K562 (cell line): ENCODE results near the gene CREB3L1. TPM values are rescaled to one million over a fixed set of nuclear protein-coding genes. Genes with fewer than 3 reads are reported as not detected.

Experiments
- AFF1 ChIP-seq, 2 experiments: fragments of 450-650 bp; IDR thresholded peaks; 2 replicates each; pipeline ENCODE4 v1.6.1; 2018; ENCODE audit warnings: mild to moderate bottlenecking in 2 of 2, low read depth in 1 of 2; ENCODE audit not compliant: partially characterized antibody in 2 of 2
- CHD1 ChIP-seq: fragments of 200-600 bp; sonication (generic); IDR thresholded peaks from one replicate; pipeline ENCODE4 v1.6.1; 2012; ENCODE audit warnings: mild to moderate bottlenecking, moderate library complexity, low read length, inconsistent platforms
- DMBX1 ChIP-seq: fragments of 250-450 bp; sonication (Bioruptor Pico); IDR thresholded peaks from 2 replicates; pipeline ENCODE4 v1.8.0; 2022; ENCODE audit warnings: inconsistent platforms, mild to moderate bottlenecking, moderate library complexity, borderline replicate concordance
- EGR1 ChIP-seq: fragments of 450-650 bp; conservative IDR thresholded peaks from 2 replicates; pipeline ENCODE4 v1.6.1; 2017; ENCODE audit warnings: mild to moderate bottlenecking
- ESRRA ChIP-seq: fragments of 450-650 bp; IDR thresholded peaks from 2 replicates; pipeline ENCODE4 v1.6.1; 2014; ENCODE audit warnings: low read depth, mild to moderate bottlenecking, moderate library complexity, borderline replicate concordance
- ETV1 ChIP-seq: fragments of 450-650 bp; conservative IDR thresholded peaks from 2 replicates; pipeline ENCODE4 v1.6.1; 2016; ENCODE audit warnings: missing genetic modification characterization, control low read depth, low read depth, missing compliant biosample characterization
- GATAD2A ChIP-seq: fragments of 450-650 bp; IDR thresholded peaks from 2 replicates; pipeline ENCODE4 v1.6.1; 2017
- HDAC1 ChIP-seq, 2 experiments: fragments of 450-650 bp; IDR thresholded peaks; 2 replicates each; pipeline ENCODE4 v1.6.1; 2016 to 2017; ENCODE audit warnings: inconsistent platforms in 1 of 2, mild to moderate bottlenecking in 1 of 2, moderate library complexity in 1 of 2
- ILF3 ChIP-seq: fragments of 450-650 bp; IDR thresholded peaks from 2 replicates; pipeline ENCODE4 v1.6.1; 2018; ENCODE audit warnings: antibody characterized with exemption, mild to moderate bottlenecking, moderate library complexity, borderline replicate concordance
- MAZ ChIP-seq, 2 experiments: fragments of 450-650 bp in 1 of 2; sonication (generic) in 1 of 2; formaldehyde crosslinking; IDR thresholded peaks in 1 of 2; conservative IDR thresholded peaks in 1 of 2; 2 replicates each; pipeline versions ENCODE4 v1.4.0 to v1.5.0; 2020; ENCODE audit warnings: mild to moderate bottlenecking in 1 of 2, missing genetic modification reagents in 1 of 2
- MECOM ChIP-seq: fragments of 250-450 bp; sonication (Bioruptor Pico); IDR thresholded peaks from 2 replicates; pipeline ENCODE4 v1.8.0; 2022; ENCODE audit warnings: inconsistent platforms
- MTA1 ChIP-seq: fragments of 450-650 bp; IDR thresholded peaks from 2 replicates; pipeline ENCODE4 v1.6.1; 2017; ENCODE audit warnings: borderline replicate concordance
- POLR3G ChIP-seq: IDR thresholded peaks from 2 replicates; pipeline ENCODE4 v1.6.1; 2011; ENCODE audit not compliant: insufficient read length, insufficient replicate concordance; ENCODE audit errors: extremely low read depth
- PYGO2 ChIP-seq: fragments of 450-650 bp; IDR thresholded peaks from 2 replicates; pipeline ENCODE4 v1.6.1; 2016; ENCODE audit warnings: mild to moderate bottlenecking, missing genetic modification characterization, moderate library complexity, missing compliant biosample characterization
- RBBP5 ChIP-seq: fragments of 200-600 bp; sonication (generic); IDR thresholded peaks from 2 replicates; pipeline ENCODE4 v1.6.1; 2012; ENCODE audit warnings: borderline replicate concordance, mild to moderate bottlenecking, low read length, control low read depth, inconsistent platforms; ENCODE audit not compliant: insufficient read depth, poor library complexity, severe bottlenecking
- SMAD1 ChIP-seq: fragments of 150-350 bp; IDR thresholded peaks from 2 replicates; pipeline ENCODE4 v1.6.1; 2014; ENCODE audit warnings: low read length, low read depth; ENCODE audit not compliant: partially characterized antibody
- TBP ChIP-seq: optimal IDR thresholded peaks from 2 replicates; pipeline ENCODE3; 2011; ENCODE audit warnings: low read depth, low read length, improper control_type of control experiment
- ZBTB7A ChIP-seq: IDR thresholded peaks from 2 replicates; pipeline ENCODE4 v1.6.1; 2011; ENCODE audit warnings: low read depth, mild to moderate bottlenecking, low read length, moderate library complexity, borderline replicate concordance; ENCODE audit not compliant: control insufficient read depth
- ZKSCAN8 ChIP-seq: fragments of 200-800 bp; sonication (Bioruptor generic); IDR thresholded peaks from 2 replicates; pipeline ENCODE4 v1.6.1; 2016; ENCODE audit warnings: missing genetic modification characterization, missing compliant biosample characterization
- ZNF12 ChIP-seq: sonication (generic); formaldehyde crosslinking; IDR thresholded peaks from 2 replicates; pipeline ENCODE4 v1.4.0; 2020; ENCODE audit warnings: mild to moderate bottlenecking, missing genetic modification reagents
- ZNF778 ChIP-seq: fragments of 450-650 bp; formaldehyde crosslinking; IDR thresholded peaks from 2 replicates; pipeline ENCODE4 v1.4.0; 2020; ENCODE audit warnings: mild to moderate bottlenecking, moderate library complexity
- polyA plus RNA-seq, 8 experiments: library from polyadenylated mRNA; depleted of rRNA in 4 of 8; stranded (reverse) in 5 of 8; unstranded in 3 of 8; fragments of >200 nt; fragmentation: Nextera tagmentation in 2 of 8; fragmentation: Illumina TruSeq in 1 of 8; extraction: Ambion mirVana in 2 of 8; extraction: Trizol in 1 of 8; gene quantifications; 2 replicates each; pipeline versions ENCODE4 v1.2.1 to v1.2.3, GENCODE V29; 2011 to 2014; ENCODE audit warnings: inconsistent platforms in 1 of 8, missing spikeins in 1 of 8
- total RNA-seq, 7 experiments: library from RNA; depleted of rRNA in 6 of 7; stranded (reverse); fragments of >200 nt in 6 of 7; fragmentation: Illumina TruSeq in 2 of 7; extraction: Trizol in 2 of 7; gene quantifications; 2 replicates each; pipeline versions ENCODE4 v1.2.1 to v1.2.3, GENCODE V29; 2011 to 2021; ENCODE audit warnings: low replicate concordance in 1 of 7

The CREB3L1 gene
- total and polyA plus RNA-seq, 9 of the 15 experiments (the other 6 are each of a cell fraction or from before 2014, with no cell fraction given), result 1.2 to 27.6 (median 3.7) TPM

- TF ChIP-seq AFF1 (IDR thresholded peaks at IDR 0.05; ENCODE audit: low read depth in 1 of 2, partially characterized antibody in 2 of 2), result no peak
- no peak for TF ChIP-seq PYGO2 (tag)
- peak; percentile 94 for TF ChIP-seq ZBTB7A
- TF ChIP-seq ZKSCAN8, result no peak
- 0 out of 2 replicates have a peak, but pooled peaks have one; percentile 9 for TF ChIP-seq DMBX1
- TF ChIP-seq POLR3G, result no peak
- TF ChIP-seq ESRRA, result no peak
- TF ChIP-seq HDAC1 (IDR thresholded peaks at IDR 0.05), result no peak
- TF ChIP-seq ILF3, result no peak
- TF ChIP-seq MECOM (CRISPR knock-in tag), result no peak
- peak; percentile 12 for TF ChIP-seq CHD1
- peak; percentile 30 for TF ChIP-seq RBBP5
- no peak for TF ChIP-seq MTA1
- TF ChIP-seq GATAD2A, result peak; percentile 47; the same call in 1 of the 2 replicates
- no peak for TF ChIP-seq TBP
- TF ChIP-seq ETV1, result no peak
- 0 out of 4 replicates have a peak, but pooled peaks of 1 of the 2 experiments have one; percentile 17 for TF ChIP-seq MAZ (CRISPR knock-in tag; conservative IDR thresholded peaks at IDR 0.05 in 1 of 2, IDR thresholded peaks at IDR 0.05 in 1 of 2)
- TF ChIP-seq EGR1, result no peak
- TF ChIP-seq ZNF778 (CRISPR knock-in tag), result no peak
- peak; percentile 35 for TF ChIP-seq SMAD1
- TF ChIP-seq ZNF12, result no peak
Measured at GRCh38 chr11:46236918-46237247, 40.6 kb upstream of the CREB3L1 start (continued).
